PC-9 (cell line): ENCODE data around the gene ACAD10. TPM values are rescaled to one million over a fixed set of nuclear protein-coding genes. Genes with fewer than 3 reads are reported as not detected.

ENCODE experiments used
- BruUV-seq: library from RNA; stranded (reverse); fragments of 400-500 nt; replicated peaks from 2 replicates; lab custom pipeline; 2021; lab: Mats Ljungman, UMichigan
- CTCF ChIA-PET: fragments of 300-600 bp; sonication (Branson Sonifier 250); formaldehyde crosslinking; loops from one replicate; lab custom pipeline; 2022; ENCODE audit warnings: antibody characterized with exemption; lab: Charles Lee
- POLR2A ChIA-PET: fragments of 300-600 bp; sonication (Branson Sonifier 250); formaldehyde crosslinking; loops from one replicate; lab custom pipeline; 2022; ENCODE audit warnings: antibody characterized with exemption; ENCODE audit not compliant: unreplicated experiment; lab: Charles Lee
- DNase-seq, 2 experiments: peaks; one replicate each; pipeline versions ENCODE4 v3.0.0 to v3.0.0-alpha.2; 2015 to 2022; ENCODE audit warnings: mixed read lengths in 1 of 2
- H2AFZ ChIP-seq: fragments of 200-600 bp; sonication (generic); 2 replicates; pipeline ENCODE4 v1.8.1; 2017; ENCODE audit warnings: antibody characterized with exemption
- H3F3A ChIP-seq: fragments of 200-600 bp; sonication (generic); 2 replicates; pipeline ENCODE4 v1.8.1; 2017; ENCODE audit warnings: antibody characterized with exemption, mild to moderate bottlenecking, low read depth; ENCODE audit not compliant: insufficient read depth
- H3K27ac ChIP-seq: fragments of 200-600 bp; sonication (generic); 2 replicates; pipeline ENCODE4 v1.6.1; 2016; ENCODE audit warnings: mixed run types
- H3K27me3 ChIP-seq: fragments of 200-600 bp; sonication (generic); 2 replicates; pipeline ENCODE4 v1.6.1; 2016; ENCODE audit warnings: low read depth, mixed run types; ENCODE audit not compliant: insufficient read depth
- H3K36me3 ChIP-seq: fragments of 200-600 bp; sonication (generic); 2 replicates; pipeline ENCODE4 v1.6.1; 2016; ENCODE audit warnings: low read depth, mixed run types
- H3K4me1 ChIP-seq: fragments of 200-600 bp; sonication (generic); replicated peaks from 2 replicates; pipeline ENCODE4 v1.6.1; 2016; ENCODE audit warnings: mixed run types; ENCODE audit not compliant: insufficient read depth
- H3K4me2 ChIP-seq: fragments of 200-600 bp; sonication (generic); 2 replicates; pipeline ENCODE4 v1.6.1; 2017; ENCODE audit warnings: mixed run types
- H3K4me3 ChIP-seq: fragments of 200-600 bp; sonication (generic); 2 replicates; pipeline ENCODE4 v1.6.1; 2016; ENCODE audit warnings: mixed run types
- H3K79me2 ChIP-seq: fragments of 200-600 bp; sonication (generic); 2 replicates; pipeline ENCODE4 v1.6.1; 2017; ENCODE audit warnings: low read depth, mixed run types
- H3K9me2 ChIP-seq: fragments of 200-600 bp; sonication (generic); 2 replicates; pipeline ENCODE4 v1.8.1; 2017; ENCODE audit warnings: mild to moderate bottlenecking; ENCODE audit not compliant: insufficient read depth
- H3K9me3 ChIP-seq: fragments of 200-600 bp; sonication (generic); 2 replicates; pipeline ENCODE4 v1.8.1; 2016; ENCODE audit warnings: low read depth; ENCODE audit not compliant: insufficient read depth
- H4K20me1 ChIP-seq: fragments of 200-600 bp; sonication (generic); 2 replicates; pipeline ENCODE4 v1.8.1; 2017; ENCODE audit not compliant: insufficient read depth
- CTCF ChIP-seq: fragments of 200-600 bp; sonication (generic); conservative IDR thresholded peaks from 2 replicates; pipeline ENCODE4 v1.6.1; 2017; ENCODE audit warnings: mixed run types, antibody characterized with exemption, mild to moderate bottlenecking, moderate library complexity
- EZH2 ChIP-seq: fragments of 200-600 bp; sonication (generic); IDR thresholded peaks from 2 replicates; pipeline ENCODE4 v1.8.0; 2017; ENCODE audit warnings: antibody characterized with exemption, low read depth
- intact Hi-C: fragments of 100-400 bp; cut with micrococcal nuclease; formaldehyde crosslinking; loops from one replicate; pipeline ENCODE4 v1.10.0; 2022; ENCODE audit not compliant: unreplicated experiment
- total RNA-seq: library from RNA; stranded (reverse); gene quantifications from 2 replicates; pipeline ENCODE4 v1.2.3, GENCODE V29; 2021

ACAD10 gene
- total RNA-seq, 1 experiment from 2014 or later, result 30.3 TPM

DNA sequence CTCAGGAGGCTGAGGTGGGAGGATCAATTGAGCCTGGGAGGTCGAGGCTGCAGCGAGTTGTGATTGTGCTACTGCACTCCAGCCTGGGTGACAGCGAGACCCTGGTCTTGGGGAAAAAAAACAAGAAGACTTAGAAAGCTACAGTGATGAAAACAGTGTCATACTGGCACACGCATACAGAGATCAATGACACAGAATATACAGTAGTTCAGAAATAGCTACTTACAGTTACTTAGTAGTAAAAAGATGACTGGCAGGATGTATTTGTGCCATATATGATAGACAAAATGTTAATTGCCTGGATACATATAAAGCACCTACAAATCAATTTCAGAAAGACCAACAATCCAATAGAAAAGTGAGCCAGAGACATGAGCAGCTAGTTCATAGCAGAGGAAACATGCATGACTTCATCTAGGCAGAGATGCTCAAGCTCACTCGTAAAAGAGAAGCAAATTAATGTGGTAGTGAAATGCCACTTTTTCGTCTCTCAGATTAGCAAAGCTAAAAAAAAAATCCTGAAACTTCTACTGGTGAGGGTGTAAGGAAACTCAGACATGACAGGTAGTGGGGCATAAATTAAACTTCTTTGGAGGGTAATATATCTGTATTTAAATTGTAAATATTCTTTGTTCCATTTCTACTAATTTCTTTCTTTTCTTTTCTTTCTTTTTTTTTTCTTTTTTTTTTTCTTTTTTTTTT is 78.4 kb downstream of the ACAD10 start:
- POLR2A ChIA-PET, result interaction anchor here (0.6 kb wide), 1 partner anchor 237 kb away, joined by 3 read pairs; no protein-coding TSS in a partner anchor
- Histone ChIP-seq H4K20me1 (no peaks in the 10 kb centered on the region), H3K9me2 (no peaks in the 10 kb centered on the region), H3K36me3 (no peaks in the 10 kb centered on the region), H3K27me3 (no peaks in the 10 kb centered on the region), H3K4me1 (peaks cover 21% of the 10 kb centered on the region), H3F3A (peaks cover 16% of the 10 kb centered on the region; the same call in 1 of the 2 replicates), H3K4me3 (no peak overlapping the region), H3K27ac (no peak overlapping the region), H2AFZ (no peak overlapping the region), H3K4me2 (no peak overlapping the region), H3K9me3 (no peaks in the 10 kb centered on the region), H3K79me2 (peaks cover 9% of the 10 kb centered on the region; the same call in 1 of the 2 replicates)
- intact Hi-C loops, result no loop called here
- DNase-seq, result no peak
- CTCF ChIA-PET, result no interaction called here
- no TSS peak for BruUV-seq
- TF ChIP-seq CTCF (no peak), EZH2 (no peak)

DNA sequence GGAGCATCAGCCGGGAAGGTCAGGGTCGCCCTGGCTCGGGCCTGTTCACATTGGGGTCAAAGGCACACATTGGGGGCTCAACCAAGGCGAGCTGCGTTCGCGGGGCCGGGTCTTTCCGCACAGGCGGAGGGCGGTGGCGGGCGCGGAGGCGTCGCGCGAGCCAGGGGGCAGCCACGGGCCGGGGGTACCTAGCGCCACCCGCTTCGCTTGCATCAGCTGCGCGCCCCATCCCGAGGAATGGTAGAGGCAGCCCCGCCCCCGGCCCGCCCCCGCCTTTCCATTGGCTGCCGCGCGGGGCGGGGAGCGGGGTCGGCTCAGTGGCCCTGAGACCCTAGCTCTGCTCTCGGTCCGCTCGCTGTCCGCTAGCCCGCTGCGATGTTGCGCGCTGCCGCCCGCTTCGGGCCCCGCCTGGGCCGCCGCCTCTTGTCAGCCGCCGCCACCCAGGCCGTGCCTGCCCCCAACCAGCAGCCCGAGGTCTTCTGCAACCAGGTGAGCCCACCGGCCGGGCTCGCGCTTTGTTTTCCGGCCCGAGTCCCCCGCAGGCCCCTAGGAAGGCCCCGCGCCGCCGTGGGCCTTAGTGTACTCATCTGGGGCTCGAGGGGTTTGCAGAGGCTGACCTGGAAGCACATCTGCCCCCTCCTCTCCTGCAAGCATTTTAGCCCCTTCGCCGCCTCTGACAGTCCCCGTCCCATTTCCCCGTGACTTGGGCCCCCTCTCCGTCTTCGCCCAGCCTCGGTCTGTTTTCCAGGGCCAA is 80.9 kb downstream of the ACAD10 start, which contains the start of gene ALDH2:
TSS of gene ALDH2 (plus strand) at position 326 of the 754 bp plus-strand sequence. CDS start at position 376, 50 bp downstream.
- H3K4me2 ChIP-seq, result peak within 1 kb of the TSS; percentile 99
- intact Hi-C loops, result no loop called here
- H3K9me2 ChIP-seq, result no peaks in the 10 kb centered on the region
- ChIA-PET POLR2A (interaction anchor here (0.6 kb wide), 1 partner anchor 49 kb away, joined by 4 read pairs; no protein-coding TSS in a partner anchor), CTCF (no interaction called here)
- peaks cover 9% of the 10 kb centered on the region; the same call in 1 of the 2 replicates for H3K79me2 ChIP-seq
- no peak within 1 kb of the TSS for H3K27ac ChIP-seq
- no peaks in the 10 kb centered on the region for H4K20me1 ChIP-seq
- peak; percentile 41 to 65 for DNase-seq
- H3K4me1 ChIP-seq, result peaks cover 24% of the 10 kb centered on the region
- no TSS peak for BruUV-seq
- H3K36me3 ChIP-seq, result no peaks in the 10 kb centered on the region
- TF ChIP-seq CTCF (no peak), EZH2 (no peak)
- H3F3A ChIP-seq, result peaks cover 17% of the 10 kb centered on the region; the same call in 1 of the 2 replicates
- peak within 1 kb of the TSS; percentile 89 for H3K4me3 ChIP-seq
- H3K27me3 ChIP-seq, result no peaks in the 10 kb centered on the region
- no peaks in the 10 kb centered on the region for H3K9me3 ChIP-seq
- H2AFZ ChIP-seq, result peak within 1 kb of the TSS; percentile 99

DNA sequence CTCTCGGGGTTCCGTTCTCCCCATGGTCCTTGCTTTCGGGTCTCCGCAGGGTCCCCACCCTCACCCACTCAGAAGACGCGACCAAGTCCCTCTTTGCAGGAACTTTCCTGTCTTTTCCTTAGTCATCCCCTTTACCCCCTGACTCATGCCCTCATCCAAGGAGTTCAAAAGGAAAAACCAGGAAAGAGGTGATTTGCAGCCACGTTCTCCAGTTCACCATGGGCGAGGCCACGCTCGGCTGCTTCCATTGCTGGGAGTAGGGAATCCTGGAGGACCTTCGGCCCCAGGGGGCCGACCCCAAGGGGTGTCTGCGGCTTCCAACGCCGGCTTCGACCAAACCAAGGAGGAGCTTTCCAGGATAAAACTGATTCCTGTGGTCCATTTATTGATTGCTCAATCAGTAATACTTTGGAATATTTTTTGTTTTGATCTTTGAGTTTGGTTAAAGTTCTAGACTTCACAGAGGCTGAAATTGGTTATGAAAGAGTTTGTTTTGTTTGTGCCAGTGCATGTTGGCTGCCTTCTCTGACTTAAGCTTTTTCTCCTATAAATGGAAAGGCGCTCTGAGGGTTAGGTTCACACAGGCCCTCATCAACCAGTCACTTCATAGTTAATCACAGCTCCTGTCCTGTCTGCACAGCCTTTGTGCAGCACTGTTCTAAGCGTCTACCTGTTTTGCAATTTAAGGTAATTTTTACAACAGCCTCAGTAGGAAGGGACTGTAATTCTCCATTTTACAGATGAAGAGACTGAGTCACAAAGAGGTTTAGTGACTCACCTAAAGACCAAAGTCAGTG is 81.7 kb downstream of the ACAD10 start:
- POLR2A ChIA-PET, result interaction anchor here (0.7 kb wide), 1 partner anchor 82 kb away, joined by 3 read pairs; no protein-coding TSS in a partner anchor
- H3K9me3 ChIP-seq, result no peaks in the 10 kb centered on the region
- TSS peak; percentile 32 for BruUV-seq
- CTCF ChIA-PET, result no interaction called here
- no peak for DNase-seq
- no peaks in the 10 kb centered on the region for H3K27me3 ChIP-seq
- H3K36me3 ChIP-seq, result no peaks in the 10 kb centered on the region
- H3K27ac ChIP-seq, result no peak overlapping the region
- peaks cover 17% of the 10 kb centered on the region; the same call in 1 of the 2 replicates for H3F3A ChIP-seq
- no peaks in the 10 kb centered on the region for H3K9me2 ChIP-seq
- H3K79me2 ChIP-seq, result peaks cover 9% of the 10 kb centered on the region; the same call in 1 of the 2 replicates
- peak overlapping the region; percentile 89 for H3K4me3 ChIP-seq
- H3K4me1 ChIP-seq, result peaks cover 24% of the 10 kb centered on the region
- H3K4me2 ChIP-seq, result peak overlapping the region; percentile 99
- TF ChIP-seq CTCF (no peak), EZH2 (no peak)
- intact Hi-C loops, result no loop called here
- peak overlapping the region; percentile 99 for H2AFZ ChIP-seq
- H4K20me1 ChIP-seq, result no peaks in the 10 kb centered on the region
